Suppressor macrophage (primary cell): ENCODE data around the gene CTDNEP1.

ENCODE experiments used
- DNase-seq, 4 experiments: peaks; one replicate each; pipeline ENCODE4 v3.0.0-alpha.2; 2020 to 2022

The CTDNEP1 gene

DNA sequence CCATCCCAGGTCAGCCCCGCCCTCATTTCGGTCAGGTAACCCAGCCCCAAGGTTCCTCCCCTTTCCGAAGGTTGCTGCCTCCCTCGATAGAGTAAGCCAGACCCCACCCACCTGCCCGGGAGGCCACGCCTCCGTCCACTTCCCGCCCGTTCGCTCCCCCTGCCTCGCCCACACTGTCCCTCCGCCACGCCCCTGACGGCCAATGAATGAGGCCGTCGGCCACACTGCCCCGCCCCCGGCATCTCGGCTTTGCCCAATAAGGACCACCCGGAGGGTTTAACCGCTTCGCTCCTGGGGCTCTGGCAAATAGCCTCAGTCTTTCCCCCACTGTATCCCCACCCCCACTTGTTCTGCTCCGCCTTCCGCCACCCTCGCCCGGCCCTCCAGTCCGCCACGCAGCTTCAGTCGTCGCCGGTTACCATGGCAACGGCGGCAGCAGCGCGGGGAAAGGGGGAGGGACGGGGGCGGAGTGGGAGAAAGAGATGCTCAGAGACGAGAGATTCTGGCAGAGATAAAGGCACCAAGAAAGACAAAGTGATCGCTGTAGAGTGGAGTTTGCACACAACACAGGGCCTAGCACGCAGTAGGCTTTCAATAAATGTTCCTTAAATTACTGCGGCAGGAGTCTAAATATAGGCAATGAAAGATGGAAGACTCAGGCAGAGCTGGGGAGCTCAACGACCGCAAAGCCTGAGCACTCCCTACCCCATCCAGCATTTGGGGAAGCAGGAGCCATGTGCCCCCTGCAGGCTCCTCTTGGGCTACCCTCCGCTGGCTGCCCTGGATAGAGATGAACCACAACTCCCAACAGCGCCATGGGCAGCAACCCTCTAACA is 37.0 kb downstream of the CTDNEP1 start:
- peak; percentile 94 to 97 (median 96) for DNase-seq

GRCh38 chr17:7213895-7214299 is 37.6 kb downstream of the CTDNEP1 start:
- DNase-seq = peak; percentile 65 to 78 (median 67)

DNA sequence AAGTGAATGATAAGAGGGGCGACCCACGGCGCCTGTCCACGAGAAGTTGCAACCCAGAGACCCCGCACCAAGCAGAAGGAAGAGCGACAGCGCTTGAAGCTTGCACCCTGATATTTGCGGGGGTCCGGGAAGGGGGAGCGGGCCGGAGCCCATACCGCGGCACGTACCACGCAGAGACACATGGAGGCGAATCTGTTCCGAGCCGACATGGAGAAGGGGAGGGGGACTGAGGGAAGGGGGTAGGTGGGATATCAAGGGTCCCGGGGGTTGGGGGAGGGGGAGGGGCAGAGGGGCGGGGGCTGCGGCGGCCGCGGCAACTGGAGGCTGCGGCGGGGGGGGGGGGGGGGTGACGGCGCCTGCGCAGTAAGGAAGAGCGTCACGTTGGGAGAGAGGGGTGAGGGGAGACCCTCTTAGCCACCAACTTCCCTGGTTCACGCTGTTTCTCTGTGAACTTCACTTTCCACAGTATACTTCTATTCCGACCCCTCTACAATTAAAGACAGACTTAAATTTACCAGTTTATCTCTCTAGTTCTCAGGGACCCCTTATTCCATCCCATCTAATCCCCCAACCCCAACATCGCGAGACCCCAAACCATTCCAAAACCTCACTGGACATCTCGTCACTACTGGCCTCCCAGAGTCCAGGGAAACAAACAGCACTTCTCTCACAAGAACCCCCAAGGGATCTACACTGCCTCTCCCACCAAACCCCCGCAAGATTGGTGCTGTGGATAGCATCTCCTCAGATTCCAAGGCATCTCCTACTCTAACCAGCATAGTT is 39.9 kb downstream of the CTDNEP1 start:
- no peak for DNase-seq

- DNase-seq = no peak
These were observed 42.6 kb downstream of the CTDNEP1 start for GRCh38 chr17:7208754-7209460.

- no peak for DNase-seq
These were observed 43.4 kb downstream of the CTDNEP1 start for GRCh38 chr17:7208027-7208571.

- no peak for DNase-seq
These were observed 44.2 kb downstream of the CTDNEP1 start for GRCh38 chr17:7207120-7208001.

GRCh38 chr17:7205561-7205960 is 46.0 kb downstream of the CTDNEP1 start:
- DNase-seq = no peak

DNA sequence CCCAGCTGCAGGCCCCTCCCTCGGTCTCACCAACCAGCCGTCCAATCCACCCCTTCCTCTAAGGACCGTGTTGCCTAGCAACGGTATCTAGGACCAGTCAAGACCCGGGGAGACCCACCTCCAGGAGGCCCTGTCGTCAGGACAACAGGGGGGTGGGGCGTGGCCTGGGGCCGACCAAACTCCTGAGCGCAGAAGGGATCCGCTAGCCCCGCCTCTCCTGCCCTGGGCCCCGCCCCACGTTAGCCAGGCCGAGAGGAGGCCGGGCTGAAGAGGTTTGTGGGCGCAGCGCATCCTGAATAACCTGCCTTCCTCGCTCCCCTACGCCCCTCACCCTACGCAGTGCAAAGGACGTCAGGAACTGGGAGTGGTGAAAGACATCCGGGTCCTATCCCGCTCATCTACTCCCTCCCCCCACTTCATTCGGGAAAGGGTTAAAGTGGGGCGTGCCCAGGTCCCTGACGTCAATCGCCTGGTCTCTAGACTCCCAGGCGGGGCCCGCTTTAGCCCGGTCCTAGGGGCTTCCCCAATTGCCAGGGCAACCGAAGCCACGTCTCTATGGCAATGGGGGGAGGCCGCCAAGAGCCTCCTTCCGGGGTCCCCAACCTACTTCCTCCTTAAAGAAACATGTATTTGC is 46.6 kb downstream of the CTDNEP1 start:
- peak; percentile 78 to 88 (median 84) for DNase-seq

- DNase-seq = no peak
These were observed 47.2 kb downstream of the CTDNEP1 start for GRCh38 chr17:7204336-7204735.

DNA sequence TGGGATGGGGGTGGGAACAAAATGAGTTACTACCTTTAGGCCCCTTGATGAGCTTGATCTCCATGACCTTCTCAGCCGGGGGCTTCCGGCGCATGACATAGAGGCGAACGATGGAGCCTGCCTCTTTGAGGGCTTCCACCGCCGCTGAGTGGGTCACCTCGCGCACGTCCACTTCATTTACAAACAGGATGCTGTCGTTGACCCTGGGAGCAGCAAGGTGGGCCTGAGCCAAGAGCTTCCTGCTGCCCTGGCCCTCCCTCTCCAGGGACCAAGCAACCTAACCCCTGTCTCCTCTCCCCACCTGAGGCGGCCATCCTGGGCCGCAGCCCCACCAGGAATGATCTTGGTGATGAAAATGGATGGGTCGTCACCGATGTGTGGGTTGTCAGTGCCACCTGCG is 48.1 kb downstream of the CTDNEP1 start:
- no peak for DNase-seq

GRCh38 chr17:7196651-7197401 is 54.7 kb downstream of the CTDNEP1 start:
- DNase-seq = no peak

- DNase-seq = no peak
These were observed 55.6 kb downstream of the CTDNEP1 start for GRCh38 chr17:7195971-7196370.
